Stimulated activated CD8-positive, alpha-beta memory T cell treated with anti-CD3 and anti-CD28 coated beads, Interleukin-12 subunit alpha, Interleukin-12 subunit beta, amount 100 ng/mL, for 4 hours (primary cell): ENCODE measurements around the gene LRRC55.

ENCODE experiments used
- DNase-seq: peaks from one replicate; pipeline ENCODE4 v3.0.0-alpha.2; 2020; ENCODE audit warnings: low read depth

Gene LRRC55

DNA sequence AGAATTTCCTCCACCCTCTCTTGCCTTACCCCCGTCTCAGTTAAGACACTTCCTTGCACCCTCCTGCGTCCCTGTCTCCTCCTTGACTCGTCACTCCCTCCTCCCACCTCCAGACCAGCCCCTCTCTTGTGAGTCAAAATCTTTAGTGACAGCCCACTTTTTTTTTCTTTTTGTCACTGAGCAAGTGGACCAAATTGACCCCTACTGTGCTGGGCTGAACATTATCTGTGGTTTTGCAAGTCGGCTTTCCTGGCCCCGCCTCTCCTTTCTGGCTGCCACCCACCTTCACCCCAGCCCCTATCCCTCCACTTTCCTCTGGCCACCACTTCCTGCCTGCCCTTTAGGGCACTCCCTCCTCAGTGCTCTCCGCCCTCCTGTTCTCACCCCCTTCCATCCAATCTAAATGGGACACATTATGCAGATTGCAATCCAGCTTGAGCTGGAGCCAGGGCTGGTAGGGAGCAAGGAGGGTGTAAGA is 55.5 kb downstream of the LRRC55 start, which contains the start of gene APLNR:
Gene APLNR, minus strand, starts transcription at position 47 of the 478 bp plus-strand sequence. CDS start 246 bp downstream, outside the sequence.
- no peak for DNase-seq

DNA sequence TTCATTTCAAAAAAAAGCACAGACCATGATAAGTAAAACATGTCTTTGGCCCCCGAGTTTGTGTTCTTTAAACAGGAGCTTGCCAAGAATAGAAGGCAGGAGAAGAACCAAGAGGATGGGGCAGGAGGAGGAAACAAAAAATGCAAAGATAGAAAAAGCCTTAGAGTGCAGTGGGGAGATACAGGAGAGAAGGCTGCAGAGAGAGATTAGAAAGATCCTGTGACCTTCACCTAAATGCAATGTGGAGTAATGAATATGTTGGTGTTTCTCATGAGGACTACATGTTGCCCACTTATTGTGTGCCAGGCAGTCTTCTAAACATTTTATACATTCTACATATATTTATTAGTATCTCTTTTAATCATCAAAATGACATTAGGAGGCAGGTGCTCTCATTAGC is 57.6 kb downstream of the LRRC55 start:
- DNase-seq: no peak

DNA sequence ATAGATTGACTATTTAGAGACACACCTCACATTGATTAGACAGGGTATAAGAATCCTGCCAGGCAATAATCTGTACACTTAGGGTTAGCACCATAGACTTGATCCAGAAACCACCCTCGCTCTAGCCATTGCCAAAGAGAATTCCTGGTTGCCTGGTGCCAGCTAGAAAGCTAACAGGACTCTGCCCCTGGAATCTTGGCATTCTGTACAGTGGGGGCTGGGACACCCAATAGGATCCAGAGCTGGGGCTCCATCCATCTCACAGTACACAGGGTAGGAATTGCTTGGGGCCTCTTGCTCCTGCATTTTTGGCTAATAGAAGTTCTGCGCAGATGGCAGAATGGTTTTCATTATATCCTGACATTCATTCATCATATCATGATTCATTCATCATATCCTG is 58.3 kb downstream of the LRRC55 start:
- no peak for DNase-seq

- no peak for DNase-seq
These were observed 59.0 kb downstream of the LRRC55 start for GRCh38 chr11:57240757-57241156.
